Endothelial cell of umbilical vein (primary cell): ENCODE measurements around the gene ATP2A2. TPM values are rescaled to one million over a fixed set of nuclear protein-coding genes. Genes with fewer than 3 reads are reported as not detected.
"Not testable (repeated sequence)": the region's sequence is repeated elsewhere in the genome, so short reads cannot be mapped to it uniquely, and the experiment has no call there.

Experiments used
- BruUV-seq: library from RNA; stranded (reverse); fragments of 400-500 nt; replicated peaks from 2 replicates; lab custom pipeline; 2021; lab: Mats Ljungman, UMichigan
- CTCF ChIA-PET: fragments of 300-600, 350-600 bp; sonication (Branson Sonifier 250); formaldehyde crosslinking; loops from one replicate; lab custom pipeline; 2021; ENCODE audit warnings: antibody characterized with exemption, inconsistent platforms; lab: Charles Lee
- POLR2A ChIA-PET: fragments of 300-600, 350-600 bp; sonication (Branson Sonifier 250); formaldehyde crosslinking; loops from one replicate; lab custom pipeline; 2021; ENCODE audit warnings: antibody characterized with exemption, inconsistent platforms; lab: Charles Lee
- DNase-seq: peaks from one replicate; pipeline ENCODE4 v3.0.0-alpha.2; 2011; ENCODE audit warnings: low read depth, low spot score
- FAIRE-seq: peaks from 2 replicates; lab custom pipeline; 2011; peaks lifted over from hg19 to GRCh38; lab: Jason Lieb, UNC
- H2AFZ ChIP-seq: 2 replicates; pipeline ENCODE4 v1.6.0; 2012; ENCODE audit warnings: low read depth, low read length, control low read depth, inconsistent platforms
- H3K27ac ChIP-seq: 2 replicates; pipeline ENCODE4 v1.5.1; 2011; ENCODE audit warnings: low read depth, mild to moderate bottlenecking, control low read depth, low read length, moderate library complexity; ENCODE audit not compliant: insufficient read depth
- H3K27me3 ChIP-seq, 2 experiments: 2 replicates each; pipeline versions ENCODE4 v1.6.0 to v1.6.1; 2011; ENCODE audit warnings: low read length in 2 of 2, mixed read lengths in 1 of 2; ENCODE audit not compliant: control insufficient read depth in 2 of 2, insufficient read depth in 2 of 2
- H3K36me3 ChIP-seq, 2 experiments: 2 replicates in 1 of 2; 3 replicates in 1 of 2; pipeline ENCODE4 v1.5.1; 2011; ENCODE audit warnings: low read length in 2 of 2, mild to moderate bottlenecking in 1 of 2, moderate library complexity in 1 of 2; ENCODE audit not compliant: control insufficient read depth in 2 of 2, insufficient read depth in 2 of 2; ENCODE audit errors: extremely low read depth in 1 of 2
- H3K4me1 ChIP-seq: 3 replicates; pipeline ENCODE4 v1.5.1; 2011; ENCODE audit warnings: mild to moderate bottlenecking, low read length; ENCODE audit not compliant: control insufficient read depth, insufficient read depth; ENCODE audit errors: extremely low read depth
- H3K4me2 ChIP-seq: 2 replicates; pipeline ENCODE4 v1.6.1; 2011; ENCODE audit warnings: low read length, control low read depth, mixed read lengths; ENCODE audit not compliant: insufficient read depth
- H3K4me3 ChIP-seq, 3 experiments: fragments of 200-600 bp in 1 of 3; sonication (generic), shearing (Covaris generic) in 1 of 3; replicated peaks in 1 of 3; 2 replicates each; pipeline ENCODE4 v1.5.1; 2011 to 2016; ENCODE audit warnings: control low read depth in 3 of 3, low read length in 3 of 3, mild to moderate bottlenecking in 2 of 3, inconsistent platforms in 1 of 3, low read depth in 1 of 3, moderate library complexity in 1 of 3; ENCODE audit not compliant: insufficient read depth in 1 of 3
- H3K79me2 ChIP-seq: 2 replicates; pipeline ENCODE4 v1.6.0; 2012; ENCODE audit warnings: low read length, inconsistent platforms; ENCODE audit not compliant: control insufficient read depth, insufficient read depth
- H3K9ac ChIP-seq: replicated peaks from 2 replicates; pipeline ENCODE3; 2011; ENCODE audit warnings: low read length, control low read depth; ENCODE audit not compliant: insufficient read depth; ENCODE audit errors: extremely low read depth
- H3K9me1 ChIP-seq: replicated peaks from 3 replicates; pipeline ENCODE4 v1.6.0; 2011; ENCODE audit warnings: mild to moderate bottlenecking, low read length; ENCODE audit not compliant: control insufficient read depth, insufficient read depth; ENCODE audit errors: extremely low read depth
- H3K9me3 ChIP-seq: replicated peaks from 2 replicates; pipeline ENCODE4 v1.5.1; 2012; ENCODE audit warnings: low read length, inconsistent platforms; ENCODE audit not compliant: control insufficient read depth, insufficient read depth
- H4K20me1 ChIP-seq: replicated peaks from 2 replicates; pipeline ENCODE3; 2011; ENCODE audit warnings: mild to moderate bottlenecking, low read length; ENCODE audit not compliant: control insufficient read depth, insufficient read depth; ENCODE audit errors: extremely low read depth
- CTCF ChIP-seq, 2 donors: IDR thresholded peaks; 1 replicate in 1 of 2; 2 replicates in 1 of 2; pipeline ENCODE4 v1.5.1; 2011; ENCODE audit warnings: low read length in 2 of 2, mild to moderate bottlenecking in 2 of 2, moderate library complexity in 2 of 2, control low read depth in 1 of 2, inconsistent platforms in 1 of 2, low read depth in 1 of 2; ENCODE audit not compliant: insufficient read depth in 1 of 2; ENCODE audit errors: extremely low read depth in 1 of 2
- EZH2 ChIP-seq: IDR thresholded peaks from 2 replicates; pipeline ENCODE4 v1.6.1; 2012; ENCODE audit warnings: borderline replicate concordance, low read depth, mild to moderate bottlenecking, moderate library complexity, low read length, inconsistent platforms; ENCODE audit not compliant: severe bottlenecking
- GATA2 ChIP-seq: IDR thresholded peaks from 2 replicates; pipeline ENCODE4 v1.7.0; 2011; ENCODE audit warnings: low read depth, mild to moderate bottlenecking, moderate library complexity, mixed read lengths, low read length; ENCODE audit not compliant: insufficient read length, insufficient read depth
- JUN ChIP-seq: IDR thresholded peaks from 2 replicates; pipeline ENCODE4 v1.6.1; 2011; ENCODE audit warnings: borderline replicate concordance, low read depth; ENCODE audit not compliant: insufficient read length, insufficient read depth
- MYC ChIP-seq: IDR thresholded peaks from one replicate; pipeline ENCODE4 v1.6.1; 2011; ENCODE audit warnings: mild to moderate bottlenecking, low read depth, low read length
- POLR2AphosphoS5 ChIP-seq: IDR thresholded peaks from 2 replicates; pipeline ENCODE4 v1.6.1; 2012; ENCODE audit warnings: low read depth, mild to moderate bottlenecking, control low read depth, low read length, moderate library complexity; ENCODE audit not compliant: insufficient read depth
- dilution Hi-C: fragments of 300-500 bp; cut with MboI; formaldehyde crosslinking; loops from one replicate; pipeline ENCODE4 v1.15.0; 2019; ENCODE audit warnings: low sequenced_read_pairs; ENCODE audit not compliant: extremely low pct_ligation_motif_present
- intact Hi-C: fragments of 100-400 bp; cut with micrococcal nuclease; formaldehyde crosslinking; loops from one replicate; pipeline ENCODE4 v1.10.0; 2022
- polyA plus RNA-seq, 4 experiments: library from polyadenylated mRNA; depleted of rRNA in 3 of 4; stranded (reverse) in 3 of 4; unstranded in 1 of 4; fragments of >200 nt; gene quantifications; 2 replicates each; pipeline versions ENCODE4 v1.2.1 to v1.2.3, GENCODE V29; 2011 to 2012; ENCODE audit warnings: missing spikeins in 1 of 4
- total RNA-seq: library from RNA; stranded (reverse); gene quantifications from 2 replicates; pipeline ENCODE4 v1.2.3, GENCODE V29; 2021

ATP2A2 gene
- total and polyA plus RNA-seq, 2 donors (not counting 3 experiments of a cell fraction or from before 2014, with no cell fraction given): 102 to 239 TPM

- H3K4me2 ChIP-seq: no peak overlapping the region
- H3K27me3 ChIP-seq: no peaks in the 10 kb centered on the region
- no TSS peak for BruUV-seq
- FAIRE-seq (no peak), DNase-seq (no peak)
- intact Hi-C loops: loop anchor here (2.0 to 5.0 kb wide), 2 partner anchors 59 to 237 kb away; partner anchors contain the start of gene ATP2A2
- ChIA-PET CTCF (interaction anchor here (1.0 to 2.4 kb wide), 6 partner anchors 13 to 238 kb away, joined by 3 to 12 read pairs (median 4); no protein-coding TSS in a partner anchor), POLR2A (no interaction called here)
- H3K9me3 ChIP-seq: no peaks in the 10 kb centered on the region
- H2AFZ ChIP-seq: no peak overlapping the region
- H3K36me3 ChIP-seq: peaks cover 60 to 61% of the 10 kb centered on the region in 2 experiments
- no peaks in the 10 kb centered on the region for H4K20me1 ChIP-seq
- no peak overlapping the region for H3K27ac ChIP-seq
- no peak for TF ChIP-seq GATA2
- TF ChIP-seq CTCF (IDR thresholded peaks at IDR 0.05; ENCODE audit: extremely low read depth in 1 of 2, insufficient read depth in 1 of 2, low read depth in 1 of 2, low read length in 2 of 2): no peak
- no peak for TF ChIP-seq JUN
- no peak for TF ChIP-seq EZH2
- TF ChIP-seq POLR2AphosphoS5: no peak
- no peak for TF ChIP-seq MYC
- no peak overlapping the region for H3K4me3 ChIP-seq
- H3K79me2 ChIP-seq: peaks cover 3% of the 10 kb centered on the region
- no peaks in the 10 kb centered on the region for H3K9me1 ChIP-seq
- dilution Hi-C loops: no loop called here
- no peak overlapping the region for H3K9ac ChIP-seq
- H3K4me1 ChIP-seq: no peaks in the 10 kb centered on the region
These were observed 58.3 kb downstream of the ATP2A2 start for GRCh38 chr12:110339184-110339952.

- H3K79me2 ChIP-seq, H3K9ac ChIP-seq, intact Hi-C loops, POLR2A ChIA-PET, DNase-seq, H3K4me2 ChIP-seq, H3K9me1 ChIP-seq, BruUV-seq, dilution Hi-C loops, H3K4me1 ChIP-seq, H3K9me3 ChIP-seq, H2AFZ ChIP-seq, H3K27ac ChIP-seq, H4K20me1 ChIP-seq, H3K4me3 ChIP-seq, H3K27me3 ChIP-seq, FAIRE-seq: not testable (repeated sequence)
- peaks cover 60 to 63% of the 10 kb centered on the region in 2 experiments for H3K36me3 ChIP-seq
- CTCF ChIA-PET: interaction anchor here (1.0 to 2.4 kb wide), 6 partner anchors 12 to 239 kb away, joined by 3 to 12 read pairs (median 4); no protein-coding TSS in a partner anchor
These were observed 59.2 kb downstream of the ATP2A2 start for GRCh38 chr12:110340261-110340660.
